HG02938 (cell line): Measurements from ENCODE around the gene KRTAP9-8.
"Not testable (repeated sequence)": the region's sequence is repeated elsewhere in the genome, so short reads cannot be mapped to it uniquely, and the experiment has no call there.

ENCODE experiments used
- ATAC-seq: cut with Tn5 transposase; IDR thresholded peaks from one replicate; pipeline ENCODE4 v1.9.1; 2021; ENCODE audit warnings: mild to moderate bottlenecking, moderate library complexity; ENCODE audit not compliant: unreplicated experiment

The KRTAP9-8 gene

GRCh38 chr17:41237949-41238437 lies at the start of gene KRTAP9-8:
KRTAP9-8 (plus strand) TSS chr17:41237999; CDS start chr17:41238052, 53 bp downstream.
- ATAC-seq: not testable (repeated sequence)

GRCh38 chr17:41189837-41190318 lies 47.9 kb upstream of the KRTAP9-8 start, which contains the start of gene KRTAP9-1:
KRTAP9-1 (plus strand) TSS chr17:41189887; CDS start chr17:41189887, 0 bp downstream.
- not testable (repeated sequence) for ATAC-seq

GRCh38 chr17:41190328-41190727 lies 47.5 kb upstream of the KRTAP9-8 start:
- ATAC-seq: no peak

- ATAC-seq: no peak
Measured at GRCh38 chr17:41196068-41196467, 41.7 kb upstream of the KRTAP9-8 start.

- no peak for ATAC-seq
Measured at GRCh38 chr17:41199421-41200078, 38.2 kb upstream of the KRTAP9-8 start.

- no peak for ATAC-seq
Measured at GRCh38 chr17:41211845-41212466, 25.8 kb upstream of the KRTAP9-8 start.

- ATAC-seq: no peak
Measured at GRCh38 chr17:41212524-41213169, 25.2 kb upstream of the KRTAP9-8 start.

- no peak for ATAC-seq
Measured at GRCh38 chr17:41215681-41216080, 22.1 kb upstream of the KRTAP9-8 start.

- ATAC-seq: no peak
Measured at GRCh38 chr17:41223821-41224220, 14.0 kb upstream of the KRTAP9-8 start.

GRCh38 chr17:41226051-41226450 lies 11.7 kb upstream of the KRTAP9-8 start:
- ATAC-seq: no peak

GRCh38 chr17:41226598-41227095 lies 11.2 kb upstream of the KRTAP9-8 start, which contains the start of gene KRTAP9-2:
KRTAP9-2 (plus strand) TSS chr17:41226648; CDS start chr17:41226655, 7 bp downstream.
- not testable (repeated sequence) for ATAC-seq

- no peak for ATAC-seq
Measured at GRCh38 chr17:41230094-41230493, 7.7 kb upstream of the KRTAP9-8 start.

GRCh38 chr17:41231731-41232130 lies 6.1 kb upstream of the KRTAP9-8 start:
- no peak for ATAC-seq

- not testable (repeated sequence) for ATAC-seq
Measured at GRCh38 chr17:41232399-41233105, 5.2 kb upstream of the KRTAP9-8 start, which contains the start of gene KRTAP9-3. KRTAP9-3 (plus strand) TSS chr17:41232449; CDS start chr17:41232502, 53 bp downstream.

- ATAC-seq: not testable (repeated sequence)
Measured at GRCh38 chr17:41237116-41237515, 683 bp upstream of the KRTAP9-8 start.

- not testable (repeated sequence) for ATAC-seq
Measured at GRCh38 chr17:41246995-41247787, 9.4 kb downstream of the KRTAP9-8 start.

GRCh38 chr17:41249637-41250240 lies 11.9 kb downstream of the KRTAP9-8 start, which contains the start of gene KRTAP9-4:
KRTAP9-4 (plus strand) TSS chr17:41249687; CDS start chr17:41249721, 34 bp downstream.
- not testable (repeated sequence) for ATAC-seq

GRCh38 chr17:41251261-41251660 lies 13.5 kb downstream of the KRTAP9-8 start:
- ATAC-seq: no peak

GRCh38 chr17:41254861-41255260 lies 17.1 kb downstream of the KRTAP9-8 start:
- no peak for ATAC-seq
